ENCODE data around the gene GRM5. TPM values are rescaled to one million over a fixed set of nuclear protein-coding genes. Genes with fewer than 3 reads are reported as not detected.
A peak's percentile ranks its signal among the peaks of the same experiment; 100 is the strongest.

GRM5 gene
- total and polyA plus RNA-seq, 8 donors: 0.37 TPM; not detected in 7

DNA sequence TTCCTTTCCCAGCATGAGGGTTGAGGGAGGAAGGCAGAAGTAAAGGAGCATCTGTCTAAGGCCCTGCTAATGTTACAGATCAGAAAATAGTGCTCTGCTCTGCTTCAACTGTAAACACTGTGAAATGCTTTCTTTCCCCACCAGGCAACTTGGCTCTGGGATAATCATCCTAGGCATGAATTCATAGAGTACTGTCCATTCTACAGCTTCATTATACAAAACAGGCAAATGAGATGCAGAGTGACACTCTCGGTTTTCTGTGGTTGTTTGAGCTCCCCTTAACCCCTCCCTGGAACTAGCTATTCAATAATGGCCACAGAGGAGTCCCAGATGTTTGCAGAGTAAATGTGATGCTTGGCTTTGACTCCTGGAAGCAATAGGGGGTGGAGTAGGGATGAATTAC lies 544.0 kb downstream of the GRM5 start:
- Histone ChIP-seq H3K36me3 (no peaks in the 10 kb centered on the region), H3K27me3 (no peaks in the 10 kb centered on the region), H3K4me1 (peaks cover 0 to 6% (median 2%) of the 10 kb centered on the region in 4 donors), H3K27ac (no peak overlapping the region), H3K9me3 (no peaks in the 10 kb centered on the region), H3K4me3 (no peak overlapping the region)
- no peak for DNase-seq
- 14 to 29% (median 25%) methylated on average over 1 of the region's 1 CpG for WGBS, 5 donors
- TF ChIP-seq, protein P1, sequence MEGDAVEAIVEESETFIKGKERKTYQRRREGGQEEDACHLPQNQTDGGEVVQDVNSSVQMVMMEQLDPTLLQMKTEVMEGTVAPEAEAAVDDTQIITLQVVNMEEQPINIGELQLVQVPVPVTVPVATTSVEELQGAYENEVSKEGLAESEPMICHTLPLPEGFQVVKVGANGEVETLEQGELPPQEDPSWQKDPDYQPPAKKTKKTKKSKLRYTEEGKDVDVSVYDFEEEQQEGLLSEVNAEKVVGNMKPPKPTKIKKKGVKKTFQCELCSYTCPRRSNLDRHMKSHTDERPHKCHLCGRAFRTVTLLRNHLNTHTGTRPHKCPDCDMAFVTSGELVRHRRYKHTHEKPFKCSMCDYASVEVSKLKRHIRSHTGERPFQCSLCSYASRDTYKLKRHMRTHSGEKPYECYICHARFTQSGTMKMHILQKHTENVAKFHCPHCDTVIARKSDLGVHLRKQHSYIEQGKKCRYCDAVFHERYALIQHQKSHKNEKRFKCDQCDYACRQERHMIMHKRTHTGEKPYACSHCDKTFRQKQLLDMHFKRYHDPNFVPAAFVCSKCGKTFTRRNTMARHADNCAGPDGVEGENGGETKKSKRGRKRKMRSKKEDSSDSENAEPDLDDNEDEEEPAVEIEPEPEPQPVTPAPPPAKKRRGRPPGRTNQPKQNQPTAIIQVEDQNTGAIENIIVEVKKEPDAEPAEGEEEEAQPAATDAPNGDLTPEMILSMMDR (IDR thresholded peaks at IDR 0.05): no peak
- TF ChIP-seq POLR2A (IDR thresholded peaks at IDR 0.05): no peak
- no peak for TF ChIP-seq POLR2AphosphoS5 (IDR thresholded peaks at IDR 0.05)
- no peak for TF ChIP-seq EP300 (IDR thresholded peaks at IDR 0.05)
- intact Hi-C loops (cut with DNase I; ENCODE audit: low total_unique reads): no loop called here

DNA sequence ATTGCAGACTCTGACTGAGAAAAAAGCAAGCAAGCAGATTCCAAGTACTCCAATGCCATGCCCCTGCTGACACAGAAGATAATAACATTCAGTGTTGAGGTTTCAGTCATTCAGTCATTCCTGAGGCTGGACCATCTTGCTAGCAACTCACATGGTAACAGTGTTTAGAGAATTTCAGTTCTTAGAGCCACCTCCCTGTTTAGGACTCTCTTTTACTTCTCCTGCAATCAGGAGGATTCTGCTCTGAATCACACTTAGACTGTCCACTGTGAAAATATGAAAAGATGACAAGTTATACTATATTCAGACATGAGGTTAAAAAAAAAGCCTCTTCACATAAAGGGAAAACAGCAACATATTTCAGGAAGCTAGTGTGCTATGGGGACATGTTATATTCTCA lies 544.4 kb downstream of the GRM5 start:
- Histone ChIP-seq H3K27ac (no peak overlapping the region), H3K4me1 (peaks cover 0 to 6% (median 2%) of the 10 kb centered on the region in 4 donors), H3K4me3 (no peak overlapping the region), H3K36me3 (no peaks in the 10 kb centered on the region), H3K9me3 (no peaks in the 10 kb centered on the region), H3K27me3 (no peaks in the 10 kb centered on the region)
- no peak for TF ChIP-seq POLR2A (IDR thresholded peaks at IDR 0.05)
- no peak for TF ChIP-seq EP300 (IDR thresholded peaks at IDR 0.05)
- no peak for DNase-seq
- intact Hi-C loops (cut with DNase I; ENCODE audit: low total_unique reads): no loop called here

DNA sequence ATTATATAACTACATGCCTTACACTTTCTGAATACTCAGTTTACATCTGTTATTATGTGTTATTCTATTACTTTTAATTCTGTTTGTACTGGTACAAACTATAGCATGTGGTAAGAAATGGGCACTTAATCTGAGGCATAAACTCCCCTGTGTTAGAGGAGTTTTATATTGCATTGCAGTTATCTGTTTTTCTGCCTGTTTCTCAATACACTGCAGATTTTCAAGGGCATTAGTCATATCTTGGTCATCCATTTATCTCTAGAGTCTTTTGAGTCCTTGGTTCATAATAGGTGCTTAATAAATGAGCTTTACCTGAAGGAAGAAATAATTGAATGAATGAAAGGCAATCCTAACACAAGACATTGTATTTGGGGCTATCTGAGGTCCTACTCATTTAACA lies 545.4 kb downstream of the GRM5 start:
- no peak for TF ChIP-seq POLR2AphosphoS5 (IDR thresholded peaks at IDR 0.05)
- TF ChIP-seq, protein P1 (IDR thresholded peaks at IDR 0.05): no peak
- no peak for TF ChIP-seq EP300 (IDR thresholded peaks at IDR 0.05)
- no peak for TF ChIP-seq POLR2A (IDR thresholded peaks at IDR 0.05)
- H3K4me3 ChIP-seq: no peak overlapping the region
- no peak for DNase-seq
- no peaks in the 10 kb centered on the region for H3K36me3 ChIP-seq
- H3K27ac ChIP-seq: no peak overlapping the region
- peaks cover 0 to 6% (median under 1%) of the 10 kb centered on the region in 4 donors for H3K4me1 ChIP-seq
- intact Hi-C loops (cut with DNase I; ENCODE audit: low total_unique reads): no loop called here
- no peaks in the 10 kb centered on the region for H3K9me3 ChIP-seq
- H3K27me3 ChIP-seq: no peaks in the 10 kb centered on the region

DNA sequence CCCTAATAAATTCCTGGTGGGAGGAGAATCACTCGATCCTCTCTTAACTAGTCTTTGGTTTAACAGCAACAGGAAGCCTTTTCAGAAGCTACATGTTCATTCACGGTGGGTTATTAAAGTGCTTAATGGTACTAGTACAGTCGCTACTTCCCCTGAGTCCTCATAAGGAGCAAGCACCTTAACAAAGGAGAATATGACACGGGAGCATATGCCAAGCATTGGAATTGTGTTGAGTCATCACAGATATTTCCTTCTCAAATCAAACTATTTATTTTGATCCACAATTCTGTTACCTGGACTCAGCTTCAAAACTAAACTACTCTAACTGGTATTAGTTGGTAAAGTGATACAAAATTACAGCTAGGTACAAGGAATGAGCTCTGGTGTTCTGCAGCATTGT lies 550.8 kb downstream of the GRM5 start:
- TF ChIP-seq, protein P1 (IDR thresholded peaks at IDR 0.05): no peak
- TF ChIP-seq POLR2AphosphoS5 (IDR thresholded peaks at IDR 0.05) (no peak), EP300 (IDR thresholded peaks at IDR 0.05) (no peak), POLR2A (IDR thresholded peaks at IDR 0.05) (no peak)
- DNase-seq: no peak
- Histone ChIP-seq H3K4me3 (no peak overlapping the region), H3K9me3 (no peaks in the 10 kb centered on the region), H3K36me3 (no peaks in the 10 kb centered on the region), H3K4me1 (no peaks in the 10 kb centered on the region), H3K27ac (no peak overlapping the region), H3K27me3 (peaks cover 0 to 12% (median 0%) of the 10 kb centered on the region in 3 donors)
- intact Hi-C loops (cut with DNase I; ENCODE audit: low total_unique reads): no loop called here
- WGBS, 5 donors: 75 to 87% (median 87%) methylated on average over 4 of the region's 4 CpGs

DNA sequence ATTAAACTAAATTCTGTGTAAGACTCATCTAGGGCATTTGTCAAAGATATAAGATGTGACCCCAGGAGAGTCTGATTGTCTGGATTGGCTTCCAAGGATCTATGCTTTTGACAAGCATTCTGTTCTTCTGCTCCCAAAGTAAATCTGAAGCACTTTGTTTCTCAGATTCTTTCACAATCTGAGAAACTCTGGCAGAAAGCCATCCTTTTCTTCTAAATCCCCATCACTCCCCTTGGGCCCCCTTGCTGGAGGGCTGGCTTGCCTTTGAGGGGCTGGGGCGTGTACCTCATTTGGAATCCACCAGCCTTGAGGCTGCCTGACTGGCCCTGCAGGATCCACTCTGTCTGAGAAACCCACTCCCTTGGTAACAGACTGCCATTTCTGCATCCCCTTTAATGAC lies 554.8 kb downstream of the GRM5 start:
- no peak for TF ChIP-seq POLR2AphosphoS5 (IDR thresholded peaks at IDR 0.05)
- TF ChIP-seq, protein P1 (IDR thresholded peaks at IDR 0.05): no peak
- TF ChIP-seq EP300 (IDR thresholded peaks at IDR 0.05): no peak
- no peak for TF ChIP-seq POLR2A (IDR thresholded peaks at IDR 0.05)
- Histone ChIP-seq H3K36me3 (no peaks in the 10 kb centered on the region), H3K4me1 (peaks cover 11 to 14% (median 13%) of the 10 kb centered on the region in 4 donors), H3K27ac (no peak overlapping the region), H3K27me3 (peaks cover 7 to 45% (median 23%) of the 10 kb centered on the region in 3 donors), H3K9me3 (no peaks in the 10 kb centered on the region), H3K4me3 (no peak overlapping the region)
- DNase-seq: peak in 1 of 2 donors; percentile 16
- WGBS, 5 donors: 53 to 88% (median 79%) methylated on average over 1 of the region's 1 CpG
- intact Hi-C loops (cut with DNase I; ENCODE audit: low total_unique reads): no loop called here

Data from stomach (tissue), 9 donors.